SJCRH30 (cell line): ENCODE measurements around the gene NAGLU. TPM values are rescaled to one million over a fixed set of nuclear protein-coding genes. Genes with fewer than 3 reads are reported as not detected.
"Not testable (repeated sequence)": the region's sequence is repeated elsewhere in the genome, so short reads cannot be mapped to it uniquely, and the experiment has no call there.

ENCODE experiments used
- DNase-seq, 2 experiments: peaks; one replicate each; pipeline ENCODE4 v3.0.0-alpha.2; 2015 to 2020
- H3K27ac ChIP-seq: fragments of 250-450 bp; sonication (Bioruptor Pico); 2 replicates; pipeline ENCODE4 v1.5.1; 2020; ENCODE audit warnings: mild to moderate bottlenecking, moderate library complexity
- H3K27me3 ChIP-seq: fragments of 250-450 bp; sonication (Bioruptor Pico); 2 replicates; pipeline ENCODE4 v1.5.1; 2020; ENCODE audit warnings: mild to moderate bottlenecking, moderate library complexity
- H3K36me3 ChIP-seq: fragments of 250-450 bp; sonication (Bioruptor Pico); 2 replicates; pipeline ENCODE4 v1.5.1; 2020; ENCODE audit warnings: mild to moderate bottlenecking, moderate library complexity
- H3K4me1 ChIP-seq: fragments of 250-450 bp; sonication (Bioruptor Pico); 2 replicates; pipeline ENCODE4 v1.5.1; 2020; ENCODE audit warnings: mild to moderate bottlenecking, moderate library complexity
- H3K4me3 ChIP-seq: fragments of 250-450 bp; sonication (Bioruptor Pico); 2 replicates; pipeline ENCODE4 v1.5.1; 2020; ENCODE audit warnings: mild to moderate bottlenecking, moderate library complexity
- H3K9me3 ChIP-seq: fragments of 250-450 bp; sonication (Bioruptor Pico); replicated peaks from 2 replicates; pipeline ENCODE4 v1.5.1; 2020; ENCODE audit warnings: mild to moderate bottlenecking, moderate library complexity
- total RNA-seq: library from RNA; depleted of rRNA; stranded (reverse); fragments of >200 nt; shearing (Covaris generic); gene quantifications from 2 replicates; pipeline ENCODE4 v1.2.3, GENCODE V29; 2014

Gene NAGLU
- total RNA-seq, 1 experiment from 2014 or later: 22.2 TPM

- Histone ChIP-seq H3K4me3 (no peak overlapping the region), H3K27me3 (no peaks in the 10 kb centered on the region), H3K27ac (no peak overlapping the region), H3K36me3 (no peaks in the 10 kb centered on the region), H3K9me3 (no peaks in the 10 kb centered on the region), H3K4me1 (0 out of 2 replicates have a peak, but pooled peaks cover 2% of the 10 kb centered on the region)
- no peak for DNase-seq
These were observed 7.0 kb upstream of the NAGLU start for GRCh38 chr17:42529061-42529460.

- Histone ChIP-seq H3K4me1 (peaks cover 11% of the 10 kb centered on the region), H3K27me3 (no peaks in the 10 kb centered on the region), H3K4me3 (no peak overlapping the region), H3K9me3 (no peaks in the 10 kb centered on the region), H3K36me3 (no peaks in the 10 kb centered on the region), H3K27ac (no peak overlapping the region)
- no peak for DNase-seq
These were observed 5.0 kb upstream of the NAGLU start for GRCh38 chr17:42530952-42531454.

- Histone ChIP-seq H3K27ac (no peak overlapping the region), H3K36me3 (no peaks in the 10 kb centered on the region), H3K9me3 (no peaks in the 10 kb centered on the region), H3K4me1 (peaks cover 11% of the 10 kb centered on the region), H3K4me3 (peak overlapping the region; percentile 41), H3K27me3 (no peaks in the 10 kb centered on the region)
- DNase-seq: no peak
These were observed 4.3 kb upstream of the NAGLU start for GRCh38 chr17:42531455-42532354.

- Histone ChIP-seq H3K27ac (peak overlapping the region; percentile 64), H3K4me3 (peak overlapping the region; percentile 63)
These were observed 640 bp upstream of the NAGLU start for GRCh38 chr17:42535155-42536047.

GRCh38 chr17:42536372-42537155 lies 523 bp downstream of the NAGLU start:
- H3K27ac ChIP-seq: peak overlapping the region; percentile 98
- H3K27me3 ChIP-seq: no peaks in the 10 kb centered on the region
- no peaks in the 10 kb centered on the region for H3K9me3 ChIP-seq
- H3K4me3 ChIP-seq: peak overlapping the region; percentile 63
- peaks cover 3% of the 10 kb centered on the region; the same call in 1 of the 2 replicates for H3K36me3 ChIP-seq
- DNase-seq: peak; percentile 96 to 97
- H3K4me1 ChIP-seq: peaks cover 15% of the 10 kb centered on the region

More at GRCh38 chr17:42535155-42536047, 640 bp upstream of the NAGLU start:
- peaks cover 16% of the 10 kb centered on the region for H3K4me1 ChIP-seq
- H3K36me3 ChIP-seq: no peaks in the 10 kb centered on the region
- no peak for DNase-seq
- H3K27me3 ChIP-seq: no peaks in the 10 kb centered on the region
- no peaks in the 10 kb centered on the region for H3K9me3 ChIP-seq

GRCh38 chr17:42537156-42537805 lies 1.2 kb downstream of the NAGLU start:
- Histone ChIP-seq H3K9me3 (no peaks in the 10 kb centered on the region), H3K27me3 (no peaks in the 10 kb centered on the region), H3K4me1 (peaks cover 15% of the 10 kb centered on the region), H3K4me3 (peak overlapping the region; percentile 63), H3K36me3 (peaks cover 3% of the 10 kb centered on the region; the same call in 1 of the 2 replicates), H3K27ac (peak overlapping the region; percentile 98)
- DNase-seq: no peak

- H3K27me3 ChIP-seq: no peaks in the 10 kb centered on the region
- peak overlapping the region; percentile 98 for H3K27ac ChIP-seq
- H3K4me1 ChIP-seq: peaks cover 15% of the 10 kb centered on the region
- DNase-seq: no peak
- H3K36me3 ChIP-seq: peaks cover 5% of the 10 kb centered on the region; the same call in 1 of the 2 replicates
- no peak overlapping the region for H3K4me3 ChIP-seq
- H3K9me3 ChIP-seq: no peaks in the 10 kb centered on the region
These were observed 1.9 kb downstream of the NAGLU start for GRCh38 chr17:42537826-42538451.

- H3K36me3 ChIP-seq: peaks cover 5% of the 10 kb centered on the region
- no peaks in the 10 kb centered on the region for H3K27me3 ChIP-seq
- DNase-seq: no peak
- H3K9me3 ChIP-seq: no peaks in the 10 kb centered on the region
- H3K4me3 ChIP-seq: no peak overlapping the region
- H3K27ac ChIP-seq: no peak overlapping the region
- peaks cover 15% of the 10 kb centered on the region for H3K4me1 ChIP-seq
These were observed 2.4 kb downstream of the NAGLU start for GRCh38 chr17:42538482-42538881.

GRCh38 chr17:42540558-42540957 lies 4.5 kb downstream of the NAGLU start:
- not testable (repeated sequence) for DNase-seq, H3K4me1 ChIP-seq, H3K36me3 ChIP-seq

GRCh38 chr17:42541041-42541833 lies 5.2 kb downstream of the NAGLU start:
- Histone ChIP-seq H3K27ac (no peak overlapping the region), H3K36me3 (peaks cover 5% of the 10 kb centered on the region), H3K27me3 (no peaks in the 10 kb centered on the region), H3K9me3 (no peaks in the 10 kb centered on the region), H3K4me3 (no peak overlapping the region), H3K4me1 (peaks cover 6% of the 10 kb centered on the region; the same call in 1 of the 2 replicates)
- DNase-seq: no peak

More at GRCh38 chr17:42540558-42540957, 4.5 kb downstream of the NAGLU start:
- H3K27me3 ChIP-seq, H3K4me3 ChIP-seq, H3K9me3 ChIP-seq, H3K27ac ChIP-seq: not testable (repeated sequence)

- Histone ChIP-seq H3K4me1 (no peaks in the 10 kb centered on the region), H3K27ac (no peak overlapping the region), H3K27me3 (no peaks in the 10 kb centered on the region), H3K9me3 (no peaks in the 10 kb centered on the region), H3K4me3 (no peak overlapping the region), H3K36me3 (peaks cover 5% of the 10 kb centered on the region)
- DNase-seq: no peak
These were observed 7.4 kb downstream of the NAGLU start for GRCh38 chr17:42543190-42544079.

GRCh38 chr17:42544874-42545283 lies 8.8 kb downstream of the NAGLU start:
- Histone ChIP-seq H3K27ac (no peak overlapping the region), H3K4me3 (no peak overlapping the region), H3K27me3 (no peaks in the 10 kb centered on the region), H3K36me3 (peaks cover 5% of the 10 kb centered on the region), H3K4me1 (no peaks in the 10 kb centered on the region), H3K9me3 (no peaks in the 10 kb centered on the region)
- no peak for DNase-seq
